ENCODE measurements around the gene ADCY5.

ADCY5 gene

GRCh38 chr3:123367467-123368154, 81.3 kb downstream of the ADCY5 start:
- no peak for DNase-seq (ENCODE audit: low read depth)

GRCh38 chr3:123365450-123366143, 83.3 kb downstream of the ADCY5 start:
- no peak for DNase-seq (ENCODE audit: low read depth)

GRCh38 chr3:123361071-123361470, 87.8 kb downstream of the ADCY5 start:
- DNase-seq (ENCODE audit: low read depth) = no peak

GRCh38 chr3:123357275-123357674, 91.6 kb downstream of the ADCY5 start:
- no peak for DNase-seq (ENCODE audit: low read depth)

- no peak for DNase-seq (ENCODE audit: low read depth)
Measured at GRCh38 chr3:123353850-123354233, 95.0 kb downstream of the ADCY5 start.

- DNase-seq (ENCODE audit: low read depth) = no peak
Measured at GRCh38 chr3:123353227-123353849, 95.6 kb downstream of the ADCY5 start.

GRCh38 chr3:123352134-123352554, 96.7 kb downstream of the ADCY5 start:
- no peak for DNase-seq (ENCODE audit: low read depth)

GRCh38 chr3:123351501-123351900, 97.4 kb downstream of the ADCY5 start:
- DNase-seq (ENCODE audit: low read depth) = no peak

GRCh38 chr3:123350971-123351370, 97.9 kb downstream of the ADCY5 start:
- no peak for DNase-seq (ENCODE audit: low read depth)

GRCh38 chr3:123349566-123350435, 99.1 kb downstream of the ADCY5 start:
- DNase-seq (ENCODE audit: low read depth) = no peak

- DNase-seq (ENCODE audit: low read depth) = no peak
Measured at GRCh38 chr3:123349201-123349535, 99.7 kb downstream of the ADCY5 start.

- DNase-seq (ENCODE audit: low read depth) = no peak
Measured at GRCh38 chr3:123348471-123349200, 100.3 kb downstream of the ADCY5 start.

GRCh38 chr3:123347691-123348264, 101.1 kb downstream of the ADCY5 start:
- no peak for DNase-seq (ENCODE audit: low read depth)

- DNase-seq (ENCODE audit: low read depth) = no peak
Measured at GRCh38 chr3:123347205-123347604, 101.7 kb downstream of the ADCY5 start.

- DNase-seq (ENCODE audit: low read depth) = no peak
Measured at GRCh38 chr3:123346021-123346420, 102.9 kb downstream of the ADCY5 start.

- no peak for DNase-seq (ENCODE audit: low read depth)
Measured at GRCh38 chr3:123344907-123345594, 103.8 kb downstream of the ADCY5 start.

GRCh38 chr3:123344175-123344906, 104.5 kb downstream of the ADCY5 start:
- DNase-seq (ENCODE audit: low read depth) = no peak

GRCh38 chr3:123343296-123344174, 105.4 kb downstream of the ADCY5 start:
- DNase-seq (ENCODE audit: low read depth) = no peak

GRCh38 chr3:123342631-123343080, 106.2 kb downstream of the ADCY5 start:
- DNase-seq (ENCODE audit: low read depth) = no peak

Measured in stimulated activated CD4-positive, alpha-beta T cell treated with anti-CD3 and anti-CD28 coated beads, Interleukin-2, amount 100 ng/mL, for 4 hours (primary cell).